Fibroblast of skin of abdomen (primary cell): ENCODE measurements around the gene KRT33A.
"Not testable (repeated sequence)": the region's sequence is repeated elsewhere in the genome, so short reads cannot be mapped to it uniquely, and the experiment has no call there.

Experiments
- DNase-seq: peaks from one replicate; pipeline ENCODE4 v3.0.0-alpha.2; 2013

KRT33A gene

GRCh38 chr17:41363881-41364280, 13.3 kb upstream of the KRT33A start:
- DNase-seq, result no peak

DNA sequence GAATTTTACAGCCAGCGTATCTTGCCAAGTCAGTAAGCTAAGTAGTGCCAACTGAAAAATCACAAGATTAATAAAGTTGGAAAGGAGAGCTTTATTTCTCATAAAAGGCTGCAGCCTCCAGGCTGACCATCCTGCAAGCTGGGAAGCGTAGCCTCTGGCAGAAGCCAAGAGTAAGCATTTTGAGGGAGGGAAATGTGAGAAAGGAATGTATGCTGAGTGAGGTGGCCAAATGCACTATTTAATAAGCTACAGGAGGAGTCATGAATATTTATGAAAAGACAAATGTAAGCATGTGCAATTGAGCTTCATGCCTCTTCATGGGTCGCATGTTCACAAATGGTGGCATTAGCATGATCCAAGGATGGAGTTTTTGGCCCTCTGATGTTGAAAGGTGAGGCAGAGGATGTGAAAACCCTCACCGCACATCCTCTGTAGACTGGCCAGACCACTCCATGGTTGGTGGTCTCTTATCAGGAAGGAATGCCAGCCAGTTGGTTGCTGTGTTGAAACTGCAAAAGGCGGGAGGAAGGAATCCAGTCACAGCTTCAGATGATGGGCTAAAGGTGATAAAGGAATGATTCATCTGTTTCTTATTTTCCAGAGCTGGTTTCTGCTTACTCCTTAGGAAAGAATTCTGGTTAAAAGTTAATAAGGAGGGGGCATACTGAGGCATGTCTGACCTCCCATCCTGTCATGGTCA, 9.8 kb upstream of the KRT33A start:
- peak; percentile 69 for DNase-seq

- no peak for DNase-seq
These were observed 3.9 kb upstream of the KRT33A start for GRCh38 chr17:41354536-41354935.

- no peak for DNase-seq
These were observed 2.2 kb upstream of the KRT33A start for GRCh38 chr17:41352597-41353366.

GRCh38 chr17:41351177-41351576, 549 bp upstream of the KRT33A start:
- DNase-seq, result no peak

DNA sequence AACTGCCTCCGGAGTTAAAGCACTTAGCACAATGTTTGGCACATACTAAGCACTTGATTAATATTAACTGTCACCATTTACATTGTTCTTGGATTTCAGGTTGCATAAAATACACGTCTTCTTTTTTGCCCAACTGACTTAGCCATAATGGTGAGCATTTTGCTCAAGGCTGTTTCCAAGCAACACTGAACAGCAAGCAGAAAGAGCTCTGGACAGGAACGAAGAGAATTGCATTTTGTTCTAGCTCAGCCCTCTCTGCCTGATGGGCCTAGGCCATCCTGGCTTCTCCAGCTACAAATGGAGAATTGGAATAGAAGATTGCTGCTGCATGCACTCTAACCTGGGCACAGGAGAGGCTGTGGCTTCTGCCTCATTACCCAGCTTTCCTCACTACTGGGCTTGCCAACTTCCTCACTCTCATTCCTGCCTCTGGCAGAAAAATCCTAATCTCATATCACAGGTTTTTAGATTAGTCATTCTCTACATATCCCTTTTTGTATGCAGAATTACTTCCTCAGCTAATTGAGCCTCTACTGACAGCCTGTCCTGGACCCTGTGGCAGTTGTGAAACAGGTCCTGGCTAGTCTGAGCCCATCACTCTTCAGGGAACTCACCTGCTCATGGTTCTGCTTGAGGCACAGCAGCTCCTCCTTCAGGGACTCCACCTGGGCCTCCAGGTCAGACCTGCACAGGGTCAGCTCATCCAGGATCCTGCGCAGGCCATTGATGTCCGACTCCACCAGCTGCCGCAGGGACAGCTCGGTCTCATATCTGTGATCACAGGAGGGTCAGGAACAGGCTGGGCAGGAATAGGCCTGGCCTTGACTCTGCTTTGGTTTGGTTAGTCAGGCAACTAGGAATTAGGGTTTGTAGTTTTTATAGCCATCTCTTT, 2.5 kb downstream of the KRT33A start:
- no peak for DNase-seq

- DNase-seq, result not testable (repeated sequence)
These were observed 4.2 kb downstream of the KRT33A start for GRCh38 chr17:41346421-41346820.

DNA sequence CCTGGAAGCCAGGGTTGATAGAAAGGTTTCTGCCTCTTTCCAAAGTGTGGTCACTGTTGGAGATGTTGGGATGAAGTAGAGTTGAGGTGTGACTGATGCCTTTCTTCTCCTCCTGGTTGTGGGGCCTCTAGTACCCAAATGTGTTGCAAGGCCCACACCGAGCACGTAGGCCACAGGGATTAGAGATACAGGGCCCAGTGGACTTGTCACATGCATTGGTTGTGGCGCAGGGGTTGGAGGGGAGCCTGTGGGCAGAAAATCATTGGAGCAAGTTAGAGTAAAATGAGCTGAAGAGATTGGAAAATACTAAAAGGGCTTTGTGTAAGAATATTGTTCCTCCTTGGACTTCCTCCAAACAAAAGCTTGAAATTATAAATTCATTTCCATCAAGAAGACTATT, 4.6 kb downstream of the KRT33A start:
- DNase-seq, result no peak

GRCh38 chr17:41343029-41343428, 7.6 kb downstream of the KRT33A start:
- DNase-seq, result no peak

DNA sequence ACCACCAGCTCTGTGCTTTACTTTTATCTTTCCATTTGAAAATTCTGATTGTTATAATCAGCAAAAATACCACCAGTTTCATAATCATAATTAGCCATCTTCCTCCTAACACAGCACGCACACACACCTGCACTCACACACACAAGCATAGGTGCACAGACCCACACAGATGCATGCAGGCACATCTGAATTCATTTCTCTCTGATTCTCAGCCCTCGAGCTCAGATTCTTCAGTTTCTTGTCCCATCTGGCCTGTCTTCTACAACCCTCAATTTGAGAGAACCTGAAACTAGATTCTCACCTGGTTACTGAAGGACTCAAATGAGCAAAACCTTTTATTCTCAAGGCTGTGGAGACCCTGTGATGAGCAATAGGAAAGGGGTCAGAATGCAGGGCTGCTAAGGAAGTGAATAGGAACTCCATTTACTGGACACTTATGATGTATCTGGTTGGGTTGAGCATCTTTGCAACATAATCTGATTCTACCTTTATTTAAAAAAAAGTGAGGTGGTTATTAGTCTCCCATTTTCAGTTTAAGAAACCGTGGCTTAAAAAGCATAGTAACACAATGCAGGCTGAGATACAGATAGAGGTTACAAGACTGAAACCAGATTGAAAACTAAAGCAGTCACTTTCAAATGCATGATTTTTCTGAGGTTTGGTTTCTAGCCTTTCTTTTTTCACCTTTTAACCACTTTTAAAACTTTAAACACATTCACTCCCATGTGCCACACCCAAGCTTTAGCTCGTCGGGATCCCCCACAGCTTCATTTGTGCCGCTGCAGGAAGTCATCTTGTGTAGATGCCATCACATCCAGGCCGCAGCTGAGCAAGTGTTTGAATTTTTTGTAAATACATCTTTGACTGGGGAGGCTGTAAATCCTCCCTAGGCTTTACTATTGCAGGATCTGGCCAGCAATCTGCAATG, 9.4 kb downstream of the KRT33A start:
- no peak for DNase-seq

- DNase-seq, result no peak
These were observed 10.1 kb downstream of the KRT33A start for GRCh38 chr17:41340494-41340893.

- DNase-seq, result no peak
These were observed 11.0 kb downstream of the KRT33A start for GRCh38 chr17:41339571-41340172.

DNA sequence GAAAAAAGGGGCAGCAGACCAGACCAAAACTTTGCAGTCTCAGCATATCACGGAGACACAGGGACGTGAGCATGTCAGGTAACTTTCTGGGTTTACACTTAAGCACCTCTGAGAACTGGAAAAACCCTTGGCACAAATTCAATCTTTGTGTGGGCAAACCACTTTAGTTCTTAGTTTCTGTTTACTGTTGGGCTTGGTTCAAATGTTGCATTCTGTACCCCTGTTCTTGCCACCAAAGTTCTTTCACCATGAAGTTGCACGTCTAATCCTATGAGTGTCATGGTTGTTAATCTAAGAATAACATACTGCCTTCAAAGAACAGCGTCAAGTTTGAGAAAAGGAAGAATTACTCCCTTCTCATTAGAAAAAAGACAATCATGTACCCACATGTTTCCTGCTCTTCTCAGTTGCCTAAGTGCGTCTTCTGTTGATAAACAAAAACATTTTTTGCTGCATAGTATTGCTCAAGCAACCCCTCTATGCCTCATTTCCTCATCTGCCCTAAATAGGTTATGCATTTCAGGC, 11.6 kb downstream of the KRT33A start:
- DNase-seq, result no peak

GRCh38 chr17:41335747-41336146, 14.9 kb downstream of the KRT33A start:
- no peak for DNase-seq

DNA sequence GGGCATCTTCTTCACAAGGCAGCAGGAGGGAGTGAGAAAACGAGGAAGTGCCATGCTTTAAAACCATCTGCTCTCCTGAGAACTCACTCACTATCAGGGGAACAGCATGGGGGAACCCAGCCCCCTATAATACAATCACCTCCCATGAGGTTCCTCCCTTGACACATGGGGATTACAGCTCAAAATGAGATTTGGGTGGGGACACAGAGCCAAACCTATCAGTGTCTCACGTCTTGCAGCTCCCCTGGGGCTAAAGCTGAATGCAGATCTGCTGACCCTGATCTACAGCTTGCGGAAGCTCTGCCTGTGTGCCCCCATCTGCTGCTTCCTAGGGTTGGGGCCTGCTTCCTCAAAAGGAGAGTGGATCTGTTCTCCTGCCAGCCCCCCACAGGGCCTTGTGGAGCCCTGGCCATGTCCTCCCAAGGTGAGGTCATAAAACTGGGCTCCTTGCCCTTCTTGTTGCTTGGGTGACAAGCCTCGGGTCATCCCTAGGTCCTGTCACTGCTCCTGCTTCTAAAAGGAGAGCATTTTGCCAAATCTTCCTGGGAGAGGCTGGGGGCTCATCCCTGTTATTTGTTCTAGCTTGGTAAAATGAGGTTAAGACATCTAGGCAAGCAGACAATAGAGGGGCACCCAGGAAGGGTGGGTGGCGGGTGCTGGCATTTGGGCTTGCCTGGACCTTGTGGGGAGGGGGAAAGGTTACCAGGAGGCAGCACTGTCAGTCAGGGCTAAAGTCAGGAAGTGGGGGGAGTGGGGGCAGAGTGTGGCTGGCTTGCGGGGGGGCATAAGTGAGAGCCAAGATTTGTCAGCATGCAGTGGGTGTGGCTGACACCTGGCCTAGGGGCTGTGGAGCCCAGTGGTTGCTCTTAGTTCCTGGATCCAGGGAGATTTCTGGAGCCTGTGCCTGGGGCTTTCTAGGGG, 16.0 kb downstream of the KRT33A start:
- no peak for DNase-seq

- DNase-seq, result no peak
These were observed 16.8 kb downstream of the KRT33A start for GRCh38 chr17:41333836-41334235.

- DNase-seq, result no peak
These were observed 17.5 kb downstream of the KRT33A start for GRCh38 chr17:41333098-41333497.

GRCh38 chr17:41332239-41332638, 18.4 kb downstream of the KRT33A start:
- DNase-seq, result no peak

DNA sequence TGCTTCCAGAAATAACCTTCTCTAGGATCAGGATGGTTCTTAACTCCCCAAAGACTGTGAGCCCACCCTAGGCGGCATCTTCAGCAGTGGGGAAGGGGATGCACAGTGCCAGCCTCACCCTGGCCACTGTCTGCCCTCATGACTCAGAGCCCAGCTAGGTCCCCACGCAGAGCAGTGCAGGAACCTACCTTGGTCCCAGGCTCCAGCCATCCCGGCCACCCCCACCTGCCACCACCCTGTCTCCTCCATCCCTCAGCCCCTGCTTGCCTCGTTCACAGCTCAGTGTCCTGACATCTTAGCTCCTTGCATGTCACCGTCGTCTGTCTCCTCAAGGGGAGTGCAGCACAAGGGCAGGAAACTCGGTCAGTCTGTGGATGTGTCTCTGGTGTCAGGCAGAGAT, 19.0 kb downstream of the KRT33A start:
- DNase-seq, result no peak

GRCh38 chr17:41329279-41329948, 21.2 kb downstream of the KRT33A start:
- peak; percentile 54 for DNase-seq
